IMR-90 (cell line): ENCODE data around the gene SGMS1.

Source experiments
- CEBPB ChIP-seq: IDR thresholded peaks from 2 replicates; pipeline ENCODE4 v1.6.1; 2012; ENCODE audit warnings: low read depth, low read length, improper control_type of control experiment
- CHD1 ChIP-seq: IDR thresholded peaks from 2 replicates; pipeline ENCODE4 v1.6.1; 2012; ENCODE audit warnings: low read depth, low read length, improper control_type of control experiment
- MAFK ChIP-seq: IDR thresholded peaks from 2 replicates; pipeline ENCODE4 v1.6.1; 2012; ENCODE audit warnings: low read depth, low read length, improper control_type of control experiment
- MAZ ChIP-seq: IDR thresholded peaks from 2 replicates; pipeline ENCODE4 v1.6.1; 2012; ENCODE audit warnings: low read depth, mild to moderate bottlenecking, low read length, improper control_type of control experiment, moderate library complexity, borderline replicate concordance
- MXI1 ChIP-seq: IDR thresholded peaks from 2 replicates; pipeline ENCODE4 v1.6.1; 2012; ENCODE audit warnings: low read depth, mild to moderate bottlenecking, low read length, moderate library complexity, borderline replicate concordance
- NFE2L2 ChIP-seq: fragments of 150-350 bp; IDR thresholded peaks from 2 replicates; pipeline ENCODE4 v1.6.1; 2016; ENCODE audit warnings: low read depth, mild to moderate bottlenecking, low read length
- POLR2A ChIP-seq: IDR thresholded peaks from 2 replicates; pipeline ENCODE4 v1.6.1; 2012; ENCODE audit warnings: mild to moderate bottlenecking, low read depth, low read length
- RAD21 ChIP-seq: IDR thresholded peaks from 2 replicates; pipeline ENCODE4 v1.6.1; 2012; ENCODE audit warnings: low read length, improper control_type of control experiment
- RCOR1 ChIP-seq: IDR thresholded peaks from 2 replicates; pipeline ENCODE4 v1.6.1; 2012; ENCODE audit warnings: mild to moderate bottlenecking, low read length, improper control_type of control experiment; ENCODE audit not compliant: insufficient replicate concordance
- RFX5 ChIP-seq: IDR thresholded peaks from 2 replicates; pipeline ENCODE4 v1.8.0; 2012; ENCODE audit warnings: low read depth, mild to moderate bottlenecking, low read length, moderate library complexity
- SMC3 ChIP-seq: fragments of 150-350 bp; IDR thresholded peaks from 2 replicates; pipeline ENCODE4 v1.6.1; 2016; ENCODE audit warnings: low read depth, mild to moderate bottlenecking, antibody characterized with exemption, low read length, moderate library complexity
- TF ChIP-seq, protein P1 (sequence below): conservative IDR thresholded peaks from 2 replicates; pipeline ENCODE4 v1.5.1; 2012; ENCODE audit warnings: mild to moderate bottlenecking, low read depth, low read length, improper control_type of control experiment
- TF ChIP-seq, protein P2 (sequence below): fragments of 150-350 bp; IDR thresholded peaks from 2 replicates; pipeline ENCODE4 v1.6.1; 2016; ENCODE audit warnings: low read depth, mild to moderate bottlenecking, low read length, moderate library complexity, borderline replicate concordance

DNA sequence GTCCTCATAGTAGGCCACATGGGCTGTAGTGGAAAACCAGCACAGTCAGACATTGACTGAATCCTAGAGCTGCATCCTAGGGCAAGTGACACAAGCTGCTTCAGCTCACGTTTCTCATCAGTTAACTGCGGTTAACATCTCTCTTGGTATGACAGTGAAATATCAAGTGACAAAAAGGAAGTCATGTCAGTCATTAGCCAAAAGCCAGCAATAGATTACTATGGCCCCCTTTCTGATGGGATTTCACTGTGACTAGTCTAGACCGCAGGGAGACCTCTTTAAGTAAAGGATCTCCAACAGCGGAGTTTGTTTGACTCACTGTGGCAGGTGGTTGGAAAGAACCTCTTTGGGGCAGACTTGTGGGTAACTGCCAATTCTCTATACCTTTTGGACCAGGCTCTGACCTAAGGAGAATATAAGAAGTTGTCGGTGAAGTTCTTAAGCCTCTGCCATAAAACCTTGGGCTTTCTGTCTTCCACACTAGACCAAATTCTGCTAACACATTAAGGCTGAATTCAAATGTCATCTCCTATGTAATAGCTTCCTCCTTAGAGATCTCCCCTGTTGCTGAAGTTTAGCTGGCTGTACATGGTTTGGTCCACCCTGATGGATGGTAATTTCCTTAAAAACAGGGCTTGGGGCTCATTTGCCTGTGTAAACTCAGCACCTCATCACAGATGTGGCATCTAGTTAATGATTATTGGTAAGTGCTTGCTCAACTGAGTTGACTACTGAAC is 115.3 kb downstream of the SGMS1 start:
- TF ChIP-seq RFX5 (no peak), NFE2L2 (no peak), POLR2A (no peak), CHD1 (no peak), MXI1 (no peak), MAZ (no peak), SMC3 (no peak), RAD21 (no peak), CEBPB (no peak), MAFK (no peak), RCOR1 (no peak)
- TF ChIP-seq, protein P1, sequence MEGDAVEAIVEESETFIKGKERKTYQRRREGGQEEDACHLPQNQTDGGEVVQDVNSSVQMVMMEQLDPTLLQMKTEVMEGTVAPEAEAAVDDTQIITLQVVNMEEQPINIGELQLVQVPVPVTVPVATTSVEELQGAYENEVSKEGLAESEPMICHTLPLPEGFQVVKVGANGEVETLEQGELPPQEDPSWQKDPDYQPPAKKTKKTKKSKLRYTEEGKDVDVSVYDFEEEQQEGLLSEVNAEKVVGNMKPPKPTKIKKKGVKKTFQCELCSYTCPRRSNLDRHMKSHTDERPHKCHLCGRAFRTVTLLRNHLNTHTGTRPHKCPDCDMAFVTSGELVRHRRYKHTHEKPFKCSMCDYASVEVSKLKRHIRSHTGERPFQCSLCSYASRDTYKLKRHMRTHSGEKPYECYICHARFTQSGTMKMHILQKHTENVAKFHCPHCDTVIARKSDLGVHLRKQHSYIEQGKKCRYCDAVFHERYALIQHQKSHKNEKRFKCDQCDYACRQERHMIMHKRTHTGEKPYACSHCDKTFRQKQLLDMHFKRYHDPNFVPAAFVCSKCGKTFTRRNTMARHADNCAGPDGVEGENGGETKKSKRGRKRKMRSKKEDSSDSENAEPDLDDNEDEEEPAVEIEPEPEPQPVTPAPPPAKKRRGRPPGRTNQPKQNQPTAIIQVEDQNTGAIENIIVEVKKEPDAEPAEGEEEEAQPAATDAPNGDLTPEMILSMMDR = no peak
- TF ChIP-seq, protein P2, sequence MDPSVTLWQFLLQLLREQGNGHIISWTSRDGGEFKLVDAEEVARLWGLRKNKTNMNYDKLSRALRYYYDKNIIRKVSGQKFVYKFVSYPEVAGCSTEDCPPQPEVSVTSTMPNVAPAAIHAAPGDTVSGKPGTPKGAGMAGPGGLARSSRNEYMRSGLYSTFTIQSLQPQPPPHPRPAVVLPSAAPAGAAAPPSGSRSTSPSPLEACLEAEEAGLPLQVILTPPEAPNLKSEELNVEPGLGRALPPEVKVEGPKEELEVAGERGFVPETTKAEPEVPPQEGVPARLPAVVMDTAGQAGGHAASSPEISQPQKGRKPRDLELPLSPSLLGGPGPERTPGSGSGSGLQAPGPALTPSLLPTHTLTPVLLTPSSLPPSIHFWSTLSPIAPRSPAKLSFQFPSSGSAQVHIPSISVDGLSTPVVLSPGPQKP = no peak
